Measurements from ENCODE around the gene LMOD2. TPM values are rescaled to one million over a fixed set of nuclear protein-coding genes. Genes with fewer than 3 reads are reported as not detected.

The LMOD2 gene
- total and polyA plus RNA-seq, 9 of the 15 experiments (the other 6 are each of a cell fraction or from before 2014, with no cell fraction given), result 0.04 TPM; not detected in 8

DNA sequence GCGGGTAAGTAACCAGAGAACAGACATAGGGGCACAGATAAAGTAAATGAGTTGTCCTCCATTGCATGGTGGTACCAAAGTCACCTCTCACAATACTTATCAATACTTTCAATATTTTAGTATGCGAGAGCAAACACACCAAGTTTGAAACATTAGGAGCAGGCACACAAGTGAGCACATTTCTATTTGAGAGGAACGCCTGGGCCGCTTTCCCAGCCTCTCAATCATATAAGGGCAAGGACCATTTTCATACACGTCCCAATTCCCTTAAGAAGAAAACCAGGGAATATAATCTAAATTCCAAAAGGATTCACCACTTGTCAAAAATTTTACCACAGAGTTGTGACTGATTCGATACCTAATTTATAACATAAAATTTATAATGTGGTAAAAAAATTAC, 7.5 kb downstream of the LMOD2 start:
- intact Hi-C loops (cut with micrococcal nuclease), result no loop called here
- WGBS (ENCODE audit: insufficient coverage, low coverage, missing lambda C conversion rate), result 3% methylated on average over 6 of the region's 6 CpGs

More for the DNA sequence above, 7.5 kb downstream of the LMOD2 start:
- in situ Hi-C loops (cut with MboI), result no loop called here
- no TSS peak for BruUV-seq (replicated peaks)
- H3K4me1 ChIP-seq (replicated peaks in 1 of 2; ENCODE audit: control insufficient read depth in 2 of 2, insufficient read depth in 2 of 2, low read length in 2 of 2), result no peaks in the 10 kb centered on the region; a peak in 2 of 5 replicates
- H3K79me2 ChIP-seq (ENCODE audit: control insufficient read depth, insufficient read depth, low read length), result no peaks in the 10 kb centered on the region
- no peak overlapping the region for H3K4me2 ChIP-seq (ENCODE audit: insufficient read depth, low read length)
- no peaks in the 10 kb centered on the region for H3K9me3 ChIP-seq (replicated peaks; ENCODE audit: control insufficient read depth, insufficient read depth, low read depth, low read length)
- TF ChIP-seq ZFPM2 (CRISPR knock-in tag; IDR thresholded peaks at IDR 0.05) (no peak), HOXB6 (CRISPR knock-in tag; IDR thresholded peaks at IDR 0.05; ENCODE audit: borderline replicate concordance) (no peak), POLR3G (IDR thresholded peaks at IDR 0.05; ENCODE audit: extremely low read depth, insufficient read length, insufficient replicate concordance) (no peak), ZC3H4 (CRISPR knock-in tag; IDR thresholded peaks at IDR 0.05; ENCODE audit: borderline replicate concordance) (no peak), ZNF212 (CRISPR knock-in tag; IDR thresholded peaks at IDR 0.05) (no peak), ZNF77 (CRISPR knock-in tag; IDR thresholded peaks at IDR 0.05) (no peak), JUNB (CRISPR knock-in tag; conservative IDR thresholded peaks at IDR 0.05) (no peak), FOXA1 (IDR thresholded peaks at IDR 0.05; ENCODE audit: borderline replicate concordance) (no peak)
- TF ChIP-seq, protein P1, sequence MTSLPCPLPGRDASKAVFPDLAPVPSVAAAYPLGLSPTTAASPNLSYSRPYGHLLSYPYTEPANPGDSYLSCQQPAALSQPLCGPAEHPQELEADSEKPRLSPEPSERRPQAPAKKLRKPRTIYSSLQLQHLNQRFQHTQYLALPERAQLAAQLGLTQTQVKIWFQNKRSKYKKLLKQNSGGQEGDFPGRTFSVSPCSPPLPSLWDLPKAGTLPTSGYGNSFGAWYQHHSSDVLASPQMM (CRISPR knock-in tag; IDR thresholded peaks at IDR 0.05), result no peak
- TF ChIP-seq, protein P2, sequence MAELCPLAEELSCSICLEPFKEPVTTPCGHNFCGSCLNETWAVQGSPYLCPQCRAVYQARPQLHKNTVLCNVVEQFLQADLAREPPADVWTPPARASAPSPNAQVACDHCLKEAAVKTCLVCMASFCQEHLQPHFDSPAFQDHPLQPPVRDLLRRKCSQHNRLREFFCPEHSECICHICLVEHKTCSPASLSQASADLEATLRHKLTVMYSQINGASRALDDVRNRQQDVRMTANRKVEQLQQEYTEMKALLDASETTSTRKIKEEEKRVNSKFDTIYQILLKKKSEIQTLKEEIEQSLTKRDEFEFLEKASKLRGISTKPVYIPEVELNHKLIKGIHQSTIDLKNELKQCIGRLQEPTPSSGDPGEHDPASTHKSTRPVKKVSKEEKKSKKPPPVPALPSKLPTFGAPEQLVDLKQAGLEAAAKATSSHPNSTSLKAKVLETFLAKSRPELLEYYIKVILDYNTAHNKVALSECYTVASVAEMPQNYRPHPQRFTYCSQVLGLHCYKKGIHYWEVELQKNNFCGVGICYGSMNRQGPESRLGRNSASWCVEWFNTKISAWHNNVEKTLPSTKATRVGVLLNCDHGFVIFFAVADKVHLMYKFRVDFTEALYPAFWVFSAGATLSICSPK (IDR thresholded peaks at IDR 0.05; ENCODE audit: borderline replicate concordance), result no peak
- TF ChIP-seq, protein P3, sequence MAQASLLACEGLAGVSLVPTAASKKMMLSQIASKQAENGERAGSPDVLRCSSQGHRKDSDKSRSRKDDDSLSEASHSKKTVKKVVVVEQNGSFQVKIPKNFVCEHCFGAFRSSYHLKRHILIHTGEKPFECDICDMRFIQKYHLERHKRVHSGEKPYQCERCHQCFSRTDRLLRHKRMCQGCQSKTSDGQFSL (CRISPR knock-in tag; IDR thresholded peaks at IDR 0.05), result no peak
- TF ChIP-seq, protein P3 (tag; IDR thresholded peaks at IDR 0.05), result no peak
- no peak overlapping the region for H3K27ac ChIP-seq (ENCODE audit: extremely low read depth, low read depth, low read length)
- ChIA-PET POLR2A (interaction anchor here (0.6 kb wide), 1 partner anchor 86 kb away, joined by 4 read pairs; the partner anchor contains the start of gene WASL), CTCF (ENCODE audit: low intra/inter-chr PET ratio) (no interaction called here)
- no peak overlapping the region for H2AFZ ChIP-seq (ENCODE audit: low read depth, low read length)
- no peak overlapping the region for H3K9ac ChIP-seq (ENCODE audit: insufficient read depth in 1 of 2, low read depth in 2 of 2, low read length in 2 of 2)
- no peak for DNase-seq (ENCODE audit: extremely low read depth in 1 of 4, low spot score in 3 of 4)
- H3K4me3 ChIP-seq, result no peak overlapping the region
- H3K9me1 ChIP-seq (ENCODE audit: control insufficient read depth, insufficient read depth, low read length), result no peaks in the 10 kb centered on the region
- H4K20me1 ChIP-seq (replicated peaks; ENCODE audit: control insufficient read depth, insufficient read depth, low read length), result no peaks in the 10 kb centered on the region
- no peaks in the 10 kb centered on the region for H3K36me3 ChIP-seq (ENCODE audit: control insufficient read depth, insufficient read depth, low read length)
- ATAC-seq, result no peak
- FAIRE-seq, result no peak
- H3K27me3 ChIP-seq (ENCODE audit: control insufficient read depth in 2 of 2, insufficient read depth in 2 of 2, low read length in 2 of 2), result peaks cover 12 to 16% of the 10 kb centered on the region in 2 experiments; a peak in 4 of 5 replicates
